Gastrocnemius medialis (tissue), 4 donors: ENCODE measurements around the gene TCERG1L. TPM values are rescaled to one million over a fixed set of nuclear protein-coding genes. Genes with fewer than 3 reads are reported as not detected.

ENCODE experiments used
- ATAC-seq, 2 donors: fragments of 150-250 bp; one replicate each; pipeline ENCODE4 v1.9.1; 2016
- DNase-seq, 2 donors: peaks; one replicate each; pipeline ENCODE4 v3.0.0-alpha.2; 2019
- H3K27ac ChIP-seq, 4 donors: fragments of 200-600 bp; sonication (generic); 1 replicate in 1 of 4; 2 replicates in 3 of 4; pipeline ENCODE4 v1.5.1; 2016 to 2018; ENCODE audit warnings: mild to moderate bottlenecking in 2 of 4, moderate library complexity in 1 of 4
- H3K27me3 ChIP-seq, 3 donors: fragments of 200-600 bp; sonication (generic) in 2 of 3; 1 replicate in 1 of 3; 2 replicates in 2 of 3; pipeline versions ENCODE4 v1.5.1 to v1.6.0; 2016 to 2019; ENCODE audit warnings: mild to moderate bottlenecking in 1 of 3, moderate library complexity in 1 of 3
- H3K36me3 ChIP-seq, 2 donors: fragments of 200-600 bp; sonication (generic) in 1 of 2; one replicate each; pipeline ENCODE4 v1.5.1; 2017 to 2018
- H3K4me1 ChIP-seq, 2 donors: fragments of 200-600 bp; sonication (generic) in 1 of 2; one replicate each; pipeline ENCODE4 v1.5.1; 2016 to 2017; ENCODE audit warnings: mild to moderate bottlenecking in 2 of 2
- H3K4me3 ChIP-seq, 4 donors: fragments of 200-600 bp; sonication (generic) in 3 of 4; 1 replicate in 1 of 4; 2 replicates in 3 of 4; pipeline ENCODE4 v1.5.1; 2016 to 2019; ENCODE audit warnings: mild to moderate bottlenecking in 2 of 4
- H3K9me3 ChIP-seq, 3 donors: fragments of 200-600 bp; sonication (generic) in 2 of 3; 1 replicate in 1 of 3; 2 replicates in 2 of 3; pipeline ENCODE4 v1.5.1; 2016 to 2019
- CTCF ChIP-seq, 5 experiments: fragments of 450-650 bp in 3 of 5; fragments of 200-600 bp in 2 of 5; sonication (generic) in 2 of 5; IDR thresholded peaks in 4 of 5; conservative IDR thresholded peaks in 1 of 5; 1 replicate in 4 of 5; 2 replicates in 1 of 5; pipeline ENCODE4 v1.5.1; 2016 to 2019; ENCODE audit warnings: antibody characterized with exemption in 5 of 5, mild to moderate bottlenecking in 3 of 5, moderate library complexity in 3 of 5
- POLR2A ChIP-seq, 2 donors: fragments of 450-650 bp; IDR thresholded peaks; one replicate each; pipeline ENCODE4 v1.6.1; 2017; ENCODE audit warnings: antibody characterized with exemption in 2 of 2, mild to moderate bottlenecking in 2 of 2, moderate library complexity in 2 of 2
- in situ Hi-C, 4 donors: fragments of 200-750 bp; cut with MboI; loops; one replicate each; pipeline versions ENCODE4 v1.15.0 to v1.8.0; 2017; ENCODE audit warnings: low sequenced_read_pairs in 4 of 4
- intact Hi-C: fragments of 100-400 bp; cut with DNase I; formaldehyde crosslinking; loops from one replicate; pipeline ENCODE4 v1.15.1; 2023; ENCODE audit warnings: low total_unique reads
- total RNA-seq, 4 donors: library from RNA; depleted of rRNA; stranded (reverse); fragments of >200 nt; gene quantifications; one replicate each; pipeline versions ENCODE4 v1.1.0 to v1.2.3, GENCODE V29; 2016

Gene TCERG1L
- total RNA-seq, 4 donors from 2014 or later = not detected

- no peak for DNase-seq
- Histone ChIP-seq H3K27ac (no peak overlapping the region), H3K4me1 (no peaks in the 10 kb centered on the region), H3K9me3 (no peaks in the 10 kb centered on the region), H3K27me3 (peaks cover 0 to 3% (median 0%) of the 10 kb centered on the region in 3 donors), H3K4me3 (no peak overlapping the region), H3K36me3 (no peaks in the 10 kb centered on the region)
- no peak for ATAC-seq
- in situ Hi-C loops (no loop called here), intact Hi-C loops (no loop called here)
- no peak for TF ChIP-seq POLR2A (IDR thresholded peaks at IDR 0.05)
- no peak for TF ChIP-seq CTCF (IDR thresholded peaks at IDR 0.05 in 4 of 5, conservative IDR thresholded peaks at IDR 0.05 in 1 of 5)
Measured at GRCh38 chr10:131230641-131231322, 80.7 kb downstream of the TCERG1L start.

DNA sequence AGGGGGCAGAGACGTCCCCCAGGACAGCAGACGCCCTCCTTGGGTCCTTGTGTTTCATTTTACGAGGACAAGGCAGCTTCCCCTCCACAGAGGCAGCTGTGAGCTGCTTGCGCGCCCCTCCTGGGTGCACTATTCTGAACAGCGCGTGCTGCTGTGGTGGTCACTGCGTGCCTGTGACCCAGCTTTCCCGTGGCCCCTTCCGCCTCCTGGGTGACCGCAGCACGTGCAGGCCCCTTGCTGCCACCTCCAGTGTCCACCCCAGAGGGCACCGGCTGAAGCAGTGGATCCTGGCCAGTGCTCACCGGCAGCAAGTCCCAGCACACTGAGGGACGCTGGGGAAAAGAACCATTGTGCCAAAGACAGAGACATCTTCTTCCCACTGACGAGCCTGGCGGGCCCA lies 81.4 kb downstream of the TCERG1L start:
- Histone ChIP-seq H3K27ac (no peak overlapping the region), H3K9me3 (no peaks in the 10 kb centered on the region), H3K36me3 (no peaks in the 10 kb centered on the region), H3K4me3 (no peak overlapping the region), H3K4me1 (no peaks in the 10 kb centered on the region), H3K27me3 (peaks cover 0 to 3% (median 0%) of the 10 kb centered on the region in 3 donors)
- DNase-seq (no peak), ATAC-seq (no peak)
- in situ Hi-C loops = no loop called here
- intact Hi-C loops = no loop called here
- TF ChIP-seq POLR2A (IDR thresholded peaks at IDR 0.05) = no peak
- TF ChIP-seq CTCF (IDR thresholded peaks at IDR 0.05 in 4 of 5, conservative IDR thresholded peaks at IDR 0.05 in 1 of 5) = no peak

GRCh38 chr10:131227163-131227740 lies 84.3 kb downstream of the TCERG1L start:
- no peaks in the 10 kb centered on the region for H3K36me3 ChIP-seq
- no peaks in the 10 kb centered on the region for H3K4me1 ChIP-seq
- no peak for TF ChIP-seq CTCF (IDR thresholded peaks at IDR 0.05 in 4 of 5, conservative IDR thresholded peaks at IDR 0.05 in 1 of 5)
- TF ChIP-seq POLR2A (IDR thresholded peaks at IDR 0.05) = no peak
- H3K27ac ChIP-seq = no peak overlapping the region
- no peak overlapping the region for H3K4me3 ChIP-seq
- no peak for DNase-seq
- no peaks in the 10 kb centered on the region for H3K27me3 ChIP-seq
- H3K9me3 ChIP-seq = no peaks in the 10 kb centered on the region
- intact Hi-C loops (no loop called here), in situ Hi-C loops (no loop called here)
- no peak for ATAC-seq

DNA sequence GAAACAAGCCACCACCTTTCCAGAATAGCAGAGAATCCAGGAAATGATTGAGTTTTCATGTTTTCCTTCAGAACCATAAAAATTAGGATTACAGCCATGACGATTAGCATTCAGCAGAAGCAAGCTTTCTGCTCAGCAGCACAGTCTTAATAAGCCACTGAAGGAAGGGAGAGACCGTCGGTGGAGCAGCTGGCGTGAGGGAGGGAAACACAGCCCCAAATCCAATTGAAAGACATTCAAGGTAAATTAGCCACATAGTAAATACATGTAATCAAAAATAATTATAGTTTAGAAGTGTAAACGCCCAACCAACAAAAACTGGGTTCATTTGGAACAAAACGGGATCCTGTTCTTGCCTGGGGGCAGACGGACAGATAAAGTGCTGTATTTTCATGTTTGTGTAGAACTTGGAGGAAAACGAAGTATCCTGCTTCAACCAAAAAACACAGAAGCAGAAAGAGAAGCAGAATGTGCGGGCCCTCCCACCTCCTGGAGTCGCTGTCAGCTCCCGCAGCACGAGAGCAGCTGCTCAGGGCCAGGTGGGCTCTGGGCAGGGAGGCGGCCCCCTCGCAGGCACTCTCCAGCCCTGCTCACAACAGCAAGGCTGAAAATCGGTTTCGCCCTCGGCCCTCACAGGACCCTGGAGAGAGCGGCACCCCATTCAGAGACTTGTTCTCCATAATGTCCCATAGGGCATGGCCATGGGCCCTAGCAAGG lies 84.9 kb downstream of the TCERG1L start:
- Histone ChIP-seq H3K9me3 (no peaks in the 10 kb centered on the region), H3K4me3 (no peak overlapping the region), H3K27me3 (no peaks in the 10 kb centered on the region), H3K27ac (no peak overlapping the region), H3K36me3 (no peaks in the 10 kb centered on the region), H3K4me1 (no peaks in the 10 kb centered on the region)
- ATAC-seq = no peak
- intact Hi-C loops = no loop called here
- TF ChIP-seq CTCF (IDR thresholded peaks at IDR 0.05 in 4 of 5, conservative IDR thresholded peaks at IDR 0.05 in 1 of 5) = no peak
- TF ChIP-seq POLR2A (IDR thresholded peaks at IDR 0.05) = no peak
- in situ Hi-C loops = no loop called here
- no peak for DNase-seq
